C4-2B (cell line): Measurements from ENCODE around the gene LYPLAL1.

Source experiments
- ZFX ChIP-seq: fragments of 450-650 bp; IDR thresholded peaks from 2 replicates; pipeline ENCODE4 v1.6.1; 2017
- TF ChIP-seq, protein P1 (sequence below): fragments of 450-650 bp; conservative IDR thresholded peaks from 2 replicates; pipeline ENCODE4 v1.5.1; 2017; ENCODE audit warnings: mild to moderate bottlenecking

DNA sequence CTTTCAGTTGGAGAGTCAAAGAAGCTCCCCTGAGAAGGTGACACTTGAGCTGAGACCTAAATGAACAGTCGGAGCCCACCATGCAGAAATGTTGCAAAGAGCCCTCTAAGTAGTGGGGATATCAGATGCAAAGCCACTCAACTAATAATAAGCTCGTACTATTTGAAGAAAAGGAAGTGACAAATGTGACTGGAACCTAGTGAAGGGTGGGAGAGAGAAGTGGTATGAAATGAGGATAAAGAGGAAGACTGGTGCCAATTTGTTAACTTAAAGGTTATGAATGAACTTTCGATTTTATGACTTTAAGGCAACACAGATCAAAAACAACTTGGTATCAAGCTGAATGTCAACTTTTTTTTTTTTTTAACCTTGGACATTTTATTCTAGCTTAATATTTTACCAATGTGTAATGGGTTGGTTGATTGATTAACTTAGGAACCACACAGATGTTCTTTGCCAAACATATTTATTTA is 14.7 kb downstream of the LYPLAL1 start:
- TF ChIP-seq, protein P1, sequence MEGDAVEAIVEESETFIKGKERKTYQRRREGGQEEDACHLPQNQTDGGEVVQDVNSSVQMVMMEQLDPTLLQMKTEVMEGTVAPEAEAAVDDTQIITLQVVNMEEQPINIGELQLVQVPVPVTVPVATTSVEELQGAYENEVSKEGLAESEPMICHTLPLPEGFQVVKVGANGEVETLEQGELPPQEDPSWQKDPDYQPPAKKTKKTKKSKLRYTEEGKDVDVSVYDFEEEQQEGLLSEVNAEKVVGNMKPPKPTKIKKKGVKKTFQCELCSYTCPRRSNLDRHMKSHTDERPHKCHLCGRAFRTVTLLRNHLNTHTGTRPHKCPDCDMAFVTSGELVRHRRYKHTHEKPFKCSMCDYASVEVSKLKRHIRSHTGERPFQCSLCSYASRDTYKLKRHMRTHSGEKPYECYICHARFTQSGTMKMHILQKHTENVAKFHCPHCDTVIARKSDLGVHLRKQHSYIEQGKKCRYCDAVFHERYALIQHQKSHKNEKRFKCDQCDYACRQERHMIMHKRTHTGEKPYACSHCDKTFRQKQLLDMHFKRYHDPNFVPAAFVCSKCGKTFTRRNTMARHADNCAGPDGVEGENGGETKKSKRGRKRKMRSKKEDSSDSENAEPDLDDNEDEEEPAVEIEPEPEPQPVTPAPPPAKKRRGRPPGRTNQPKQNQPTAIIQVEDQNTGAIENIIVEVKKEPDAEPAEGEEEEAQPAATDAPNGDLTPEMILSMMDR, result no peak
- TF ChIP-seq ZFX, result no peak
